MM.1S (cell line): Measurements from ENCODE around the gene VSNL1.

Source experiments
- DNase-seq: peaks from one replicate; pipeline ENCODE4 v3.0.0-alpha.2; 2015
- H2AFZ ChIP-seq: fragments of 300-600 bp; sonication (generic); 2 replicates; pipeline ENCODE4 v1.6.0; 2016; ENCODE audit warnings: antibody characterized with exemption, low read length
- H3F3A ChIP-seq: fragments of 300-600 bp; sonication (generic); 2 replicates; pipeline ENCODE4 v1.6.1; 2016; ENCODE audit warnings: mild to moderate bottlenecking, antibody characterized with exemption, low read length, moderate library complexity, mixed read lengths; ENCODE audit not compliant: insufficient read depth
- H3K27ac ChIP-seq: fragments of 300-600 bp; sonication (generic); 2 replicates; pipeline ENCODE4 v1.5.1; 2016; ENCODE audit warnings: mild to moderate bottlenecking, low read length
- H3K27me3 ChIP-seq: fragments of 300-600 bp; sonication (generic); replicated peaks from 2 replicates; pipeline ENCODE4 v1.6.0; 2016; ENCODE audit warnings: low read length; ENCODE audit not compliant: insufficient read depth
- H3K36me3 ChIP-seq: fragments of 300-600 bp; sonication (generic); replicated peaks from 2 replicates; pipeline ENCODE4 v1.6.1; 2016; ENCODE audit warnings: mild to moderate bottlenecking, low read length, mixed read lengths; ENCODE audit not compliant: insufficient read depth
- H3K4me1 ChIP-seq: fragments of 300-600 bp; sonication (generic); 2 replicates; pipeline ENCODE4 v1.6.1; 2016; ENCODE audit warnings: low read length, mixed read lengths
- H3K4me2 ChIP-seq: fragments of 300-600 bp; sonication (generic); 2 replicates; pipeline ENCODE4 v1.6.0; 2016; ENCODE audit warnings: low read depth, low read length
- H3K4me3 ChIP-seq: fragments of 300-600 bp; sonication (generic); 2 replicates; pipeline ENCODE4 v1.5.1; 2016; ENCODE audit warnings: low read length, mixed read lengths
- H3K79me2 ChIP-seq: fragments of 300-600 bp; sonication (generic); 2 replicates; pipeline ENCODE4 v1.6.1; 2016; ENCODE audit warnings: mixed run types, low read length, mixed read lengths
- H3K9ac ChIP-seq: fragments of 300-600 bp; sonication (generic); 2 replicates; pipeline ENCODE4 v1.6.1; 2016; ENCODE audit warnings: low read length, mixed read lengths
- H3K9me2 ChIP-seq: fragments of 300-600 bp; sonication (generic); replicated peaks from 2 replicates; pipeline ENCODE4 v1.6.1; 2016; ENCODE audit warnings: mild to moderate bottlenecking, low read length, mixed read lengths; ENCODE audit not compliant: insufficient read depth
- H3K9me3 ChIP-seq: fragments of 300-600 bp; sonication (generic); replicated peaks from 2 replicates; pipeline ENCODE4 v1.6.1; 2016; ENCODE audit warnings: mild to moderate bottlenecking, low read length, mixed read lengths; ENCODE audit not compliant: insufficient read depth
- H4K20me1 ChIP-seq: fragments of 300-600 bp; sonication (generic); 2 replicates; pipeline ENCODE4 v1.6.1; 2016; ENCODE audit warnings: mild to moderate bottlenecking, low read length, moderate library complexity, mixed read lengths; ENCODE audit not compliant: insufficient read depth
- EZH2 ChIP-seq: fragments of 300-600 bp; sonication (generic); optimal IDR thresholded peaks from 2 replicates; pipeline ENCODE3; 2017; ENCODE audit warnings: low read depth, mild to moderate bottlenecking, antibody characterized with exemption, low read length, mixed read lengths
- EZH2phosphoT487 ChIP-seq: fragments of 300-600 bp; sonication (generic); IDR thresholded peaks from 2 replicates; pipeline ENCODE4 v1.6.1; 2018; ENCODE audit warnings: antibody characterized with exemption, low read length
- TF ChIP-seq, protein P1 (sequence below): fragments of 300-600 bp; sonication (generic); IDR thresholded peaks from 2 replicates; pipeline ENCODE4 v1.5.1; 2016; ENCODE audit warnings: antibody characterized with exemption, low read length, mixed read lengths

Gene VSNL1

DNA sequence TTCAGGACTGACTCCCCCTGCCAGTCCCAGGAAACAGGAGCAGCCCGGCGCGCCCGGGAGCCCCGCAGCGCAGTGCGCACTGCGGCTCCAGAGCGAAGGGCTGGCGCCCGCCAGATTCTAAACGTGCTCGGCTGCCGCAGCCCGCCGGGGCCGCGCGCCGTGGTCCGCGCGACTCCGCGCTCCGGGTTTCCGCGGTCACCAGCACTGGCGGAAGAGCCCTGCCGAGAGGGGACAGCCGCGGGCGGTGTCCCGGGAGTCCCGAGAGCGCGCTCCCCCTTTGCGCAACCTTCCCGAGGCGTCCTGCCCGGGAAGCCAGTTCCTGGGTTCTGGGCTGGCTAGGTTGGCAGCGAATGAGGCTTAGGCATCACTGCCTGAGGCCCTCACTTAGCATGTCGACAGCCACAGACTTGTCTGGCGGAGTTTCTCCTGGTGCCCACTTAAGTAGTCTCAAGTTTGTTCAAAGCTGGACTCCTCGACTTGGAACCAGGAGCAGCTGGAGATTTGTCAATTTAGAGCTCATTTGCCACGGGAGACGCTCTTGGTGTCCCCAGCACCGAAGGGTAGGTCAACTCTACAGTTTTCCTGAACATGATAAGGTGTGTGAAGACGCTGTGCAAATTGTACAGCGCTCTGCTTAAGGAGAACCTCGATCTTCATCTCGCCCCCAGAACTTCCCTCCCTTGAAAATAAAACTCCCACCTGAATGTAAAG lies 1.5 kb upstream of the VSNL1 start:
- 0 out of 2 replicates have a peak, but pooled peaks cover 4% of the 10 kb centered on the region for H3K4me1 ChIP-seq
- peak overlapping the region; percentile 72 for H2AFZ ChIP-seq
- DNase-seq = peak; percentile 59
- no peaks in the 10 kb centered on the region for H3F3A ChIP-seq
- H3K9ac ChIP-seq = peak overlapping the region; percentile 3; the same call in 1 of the 2 replicates
- H3K79me2 ChIP-seq = no peaks in the 10 kb centered on the region
- 0 out of 2 replicates have a peak, but pooled peaks cover 10% of the 10 kb centered on the region for H3K27me3 ChIP-seq
- no peaks in the 10 kb centered on the region for H3K9me3 ChIP-seq
- TF ChIP-seq EZH2phosphoT487 (no peak), EZH2 (no peak)
- TF ChIP-seq, protein P1, sequence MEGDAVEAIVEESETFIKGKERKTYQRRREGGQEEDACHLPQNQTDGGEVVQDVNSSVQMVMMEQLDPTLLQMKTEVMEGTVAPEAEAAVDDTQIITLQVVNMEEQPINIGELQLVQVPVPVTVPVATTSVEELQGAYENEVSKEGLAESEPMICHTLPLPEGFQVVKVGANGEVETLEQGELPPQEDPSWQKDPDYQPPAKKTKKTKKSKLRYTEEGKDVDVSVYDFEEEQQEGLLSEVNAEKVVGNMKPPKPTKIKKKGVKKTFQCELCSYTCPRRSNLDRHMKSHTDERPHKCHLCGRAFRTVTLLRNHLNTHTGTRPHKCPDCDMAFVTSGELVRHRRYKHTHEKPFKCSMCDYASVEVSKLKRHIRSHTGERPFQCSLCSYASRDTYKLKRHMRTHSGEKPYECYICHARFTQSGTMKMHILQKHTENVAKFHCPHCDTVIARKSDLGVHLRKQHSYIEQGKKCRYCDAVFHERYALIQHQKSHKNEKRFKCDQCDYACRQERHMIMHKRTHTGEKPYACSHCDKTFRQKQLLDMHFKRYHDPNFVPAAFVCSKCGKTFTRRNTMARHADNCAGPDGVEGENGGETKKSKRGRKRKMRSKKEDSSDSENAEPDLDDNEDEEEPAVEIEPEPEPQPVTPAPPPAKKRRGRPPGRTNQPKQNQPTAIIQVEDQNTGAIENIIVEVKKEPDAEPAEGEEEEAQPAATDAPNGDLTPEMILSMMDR = no peak
- peak overlapping the region; percentile 65 for H3K4me3 ChIP-seq
- H3K4me2 ChIP-seq = peak overlapping the region; percentile 77
- no peaks in the 10 kb centered on the region for H3K9me2 ChIP-seq
- no peak overlapping the region for H3K27ac ChIP-seq
- no peaks in the 10 kb centered on the region for H3K36me3 ChIP-seq
- H4K20me1 ChIP-seq = no peaks in the 10 kb centered on the region

DNA sequence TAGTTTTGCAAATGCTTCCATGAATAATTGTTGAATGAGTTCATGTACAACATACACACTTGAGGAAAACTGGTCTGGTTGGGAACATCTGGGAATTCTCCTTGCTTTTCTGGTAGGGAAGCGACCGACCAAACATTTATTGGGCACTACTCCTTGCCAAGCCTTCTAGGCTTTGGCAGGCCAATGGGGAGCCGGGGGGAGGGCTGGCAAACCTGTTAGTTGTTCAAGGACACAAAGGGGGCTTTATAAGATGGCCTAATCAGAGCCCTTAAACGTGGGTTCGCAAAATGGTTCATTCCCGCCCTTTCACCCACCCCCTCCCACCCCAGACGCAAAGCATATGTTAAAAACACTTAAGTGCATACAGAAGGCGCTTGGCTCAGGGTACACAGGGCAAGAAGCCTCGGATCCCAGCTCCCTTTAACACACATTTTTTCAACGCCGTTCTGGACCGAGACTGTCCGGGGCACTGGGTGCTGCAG lies 844 bp upstream of the VSNL1 start:
- Histone ChIP-seq H3K36me3 (no peaks in the 10 kb centered on the region), H3K4me2 (peak overlapping the region; percentile 77; the same call in 1 of the 2 replicates), H3K4me1 (0 out of 2 replicates have a peak, but pooled peaks cover 4% of the 10 kb centered on the region), H2AFZ (no peak overlapping the region), H3K27ac (no peak overlapping the region), H3K9me2 (no peaks in the 10 kb centered on the region), H3K9me3 (no peaks in the 10 kb centered on the region), H3K4me3 (peak overlapping the region; percentile 54; the same call in 1 of the 2 replicates), H3F3A (no peaks in the 10 kb centered on the region), H3K79me2 (no peaks in the 10 kb centered on the region), H4K20me1 (no peaks in the 10 kb centered on the region), H3K27me3 (0 out of 2 replicates have a peak, but pooled peaks cover 10% of the 10 kb centered on the region), H3K9ac (no peak overlapping the region)
- no peak for TF ChIP-seq EZH2
- no peak for TF ChIP-seq EZH2phosphoT487
- TF ChIP-seq, protein P1 = no peak
- no peak for DNase-seq

DNA sequence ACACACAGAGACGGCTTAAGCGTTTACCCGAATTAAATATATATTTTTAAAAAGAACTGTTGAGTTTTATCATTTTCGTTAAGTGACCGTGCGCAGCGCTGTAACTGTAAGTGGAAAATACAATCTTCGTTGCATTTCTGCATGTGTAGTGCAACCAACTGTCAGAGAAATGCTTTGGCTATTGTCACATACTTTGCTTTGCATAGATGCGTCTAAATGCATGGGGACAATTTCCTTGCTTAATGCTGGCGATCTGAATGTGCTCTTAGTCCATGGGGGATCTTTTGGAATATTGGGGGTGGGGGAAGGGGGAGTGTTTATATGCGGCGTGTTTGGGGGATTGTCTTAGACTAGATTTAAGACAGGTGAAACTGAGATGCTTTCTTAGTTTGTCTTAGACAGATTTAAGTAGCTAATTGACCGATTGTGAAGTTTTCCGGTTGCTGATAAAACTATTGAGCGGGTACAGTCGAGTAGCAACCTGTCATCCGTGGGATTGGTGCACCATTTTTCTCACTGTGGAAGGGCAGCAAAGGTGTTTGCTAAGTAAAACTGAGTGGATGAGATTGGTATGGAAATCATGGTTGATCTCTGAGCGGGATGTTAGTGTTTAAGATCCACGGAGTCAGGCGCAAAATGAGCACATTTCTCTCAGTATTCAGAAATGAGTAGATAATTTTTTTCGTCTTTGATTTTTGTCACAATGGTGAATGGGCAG lies 476 bp downstream of the VSNL1 start:
- Histone ChIP-seq H3F3A (no peaks in the 10 kb centered on the region), H3K9me2 (no peaks in the 10 kb centered on the region), H3K27me3 (0 out of 2 replicates have a peak, but pooled peaks cover 10% of the 10 kb centered on the region), H3K27ac (no peak overlapping the region), H3K4me2 (peak overlapping the region; percentile 77), H3K79me2 (no peaks in the 10 kb centered on the region), H3K4me3 (peak overlapping the region; percentile 54), H3K9me3 (no peaks in the 10 kb centered on the region), H2AFZ (peak overlapping the region; percentile 46), H4K20me1 (no peaks in the 10 kb centered on the region), H3K36me3 (no peaks in the 10 kb centered on the region), H3K4me1 (0 out of 2 replicates have a peak, but pooled peaks cover 4% of the 10 kb centered on the region), H3K9ac (no peak overlapping the region)
- DNase-seq = peak; percentile 13
- TF ChIP-seq, protein P1 = no peak
- no peak for TF ChIP-seq EZH2
- no peak for TF ChIP-seq EZH2phosphoT487
